ENCODE results near the gene RTL9.
A peak's percentile ranks its signal among the peaks of the same experiment; 100 is the strongest.
"Not testable (repeated sequence)": the region's sequence is repeated elsewhere in the genome, so short reads cannot be mapped to it uniquely, and the experiment has no call there.

RTL9 gene

GRCh38 chrX:110404376-110404775 lies 45.7 kb downstream of the RTL9 start:
- DNase-seq (ENCODE audit: low spot score) (no peak), FAIRE-seq (no peak)

GRCh38 chrX:110406250-110406649 lies 47.6 kb downstream of the RTL9 start:
- FAIRE-seq; DNase-seq (ENCODE audit: low spot score): not testable (repeated sequence)

- DNase-seq (ENCODE audit: low spot score): no peak
- FAIRE-seq: no peak
These were observed 48.2 kb downstream of the RTL9 start for GRCh38 chrX:110406822-110407221.

- peak; percentile 64 for FAIRE-seq
- DNase-seq (ENCODE audit: low spot score): peak; percentile 39
These were observed 49.4 kb downstream of the RTL9 start for GRCh38 chrX:110407910-110408545.

All from RCC 7860 (cell line).